GM18867 (cell line): ENCODE measurements around the gene LRRC3.

Experiments used
- ATAC-seq: cut with Tn5 transposase; IDR thresholded peaks from one replicate; pipeline ENCODE4 v1.9.1; 2021; ENCODE audit warnings: mild to moderate bottlenecking, moderate library complexity; ENCODE audit not compliant: unreplicated experiment

LRRC3 gene

DNA sequence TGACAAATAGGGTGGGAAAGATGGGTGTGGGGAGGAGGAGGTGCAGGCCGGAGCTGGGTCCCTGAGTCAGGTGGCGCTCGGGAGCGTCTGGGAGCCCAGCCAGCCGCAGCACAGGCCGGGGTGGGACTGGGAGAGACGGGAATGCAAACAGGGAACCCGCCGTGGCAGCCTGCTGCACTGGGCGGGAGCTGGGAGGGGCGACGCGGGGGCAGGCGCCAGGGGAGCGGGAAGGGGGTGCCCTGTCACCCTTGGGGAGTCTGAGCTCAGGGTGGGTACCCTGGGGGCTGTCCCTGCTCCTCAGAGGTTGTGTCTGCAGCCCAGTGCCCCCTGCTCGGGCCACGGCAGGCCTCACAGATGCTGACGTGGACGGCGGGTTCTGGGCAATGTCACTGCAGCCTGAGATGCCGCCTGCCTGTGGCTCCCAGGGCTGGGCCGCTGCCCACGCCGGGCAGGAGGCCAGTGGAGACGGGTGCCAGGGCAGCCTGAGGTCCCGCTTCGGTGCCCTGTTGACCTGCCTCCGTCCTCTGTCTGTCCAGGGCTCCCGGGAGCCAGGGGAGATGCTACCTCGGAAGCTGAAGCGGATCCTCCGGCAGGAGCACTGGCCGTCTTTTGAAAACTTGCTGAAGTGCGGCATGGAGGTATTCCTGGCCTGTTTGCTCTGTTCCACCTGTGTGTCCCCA, 16.6 kb upstream of the LRRC3 start:
- no peak for ATAC-seq

GRCh38 chr21:44439211-44439600, 16.1 kb upstream of the LRRC3 start:
- no peak for ATAC-seq

DNA sequence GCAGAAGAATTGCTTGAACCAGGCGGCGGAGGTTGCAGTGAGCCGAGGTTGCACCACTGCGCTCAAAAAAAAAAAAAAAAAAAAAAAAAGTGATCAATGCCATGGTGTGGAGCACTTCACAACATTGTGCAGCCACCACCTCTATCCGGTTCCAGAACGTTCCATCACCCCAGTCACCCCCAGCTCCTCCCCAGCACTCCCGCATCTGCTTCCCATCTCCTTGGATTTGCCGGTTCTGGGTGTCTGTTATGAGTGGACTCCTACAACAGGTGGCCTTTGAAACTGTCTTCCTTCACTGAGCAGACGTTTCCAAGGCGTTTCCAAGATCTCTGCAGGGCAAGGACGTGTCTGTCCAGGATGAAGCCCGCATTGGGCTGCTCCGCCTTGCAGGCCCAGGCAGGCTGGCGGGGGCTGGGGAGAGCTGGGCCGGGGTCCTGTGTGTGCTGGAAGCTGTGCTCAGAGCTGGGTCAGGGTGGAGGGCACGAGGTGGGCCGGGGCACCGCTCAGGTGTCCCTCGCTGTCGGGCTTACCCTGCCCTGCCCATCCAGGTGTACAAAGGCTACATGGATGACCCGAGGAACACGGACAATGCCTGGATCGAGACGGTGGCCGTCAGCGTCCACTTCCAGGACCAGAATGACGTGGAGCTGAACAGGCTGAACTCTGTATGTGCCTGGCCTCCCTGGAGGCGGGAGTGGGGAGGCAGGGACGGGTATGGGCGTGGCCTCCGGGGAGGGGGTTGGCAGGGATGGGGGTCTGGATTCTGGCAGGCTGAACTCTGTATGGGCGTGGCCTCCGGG, 14.9 kb upstream of the LRRC3 start:
- no peak for ATAC-seq

DNA sequence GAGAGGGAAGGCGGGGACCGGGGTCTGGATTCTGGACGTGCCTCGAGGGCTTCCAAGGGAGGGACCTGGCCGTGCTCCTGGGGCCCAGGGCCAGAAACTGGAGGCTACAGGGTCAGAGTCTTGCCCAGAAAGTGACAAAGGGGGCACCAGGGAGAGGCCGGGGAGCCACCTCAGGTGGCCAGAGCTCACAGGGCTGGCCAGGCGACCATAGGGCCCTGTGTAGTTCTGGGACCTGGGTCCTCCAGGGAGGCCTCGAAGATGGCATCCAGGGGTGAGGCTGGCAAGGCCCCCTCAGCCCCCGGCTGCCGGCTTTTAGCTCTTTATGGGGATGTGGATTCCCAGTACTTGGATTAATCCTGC, 14.3 kb upstream of the LRRC3 start:
- ATAC-seq = no peak

- ATAC-seq = no peak
These were observed 13.6 kb upstream of the LRRC3 start for GRCh38 chr21:44441581-44442265.

- no peak for ATAC-seq
These were observed 12.8 kb upstream of the LRRC3 start for GRCh38 chr21:44442266-44443125.

DNA sequence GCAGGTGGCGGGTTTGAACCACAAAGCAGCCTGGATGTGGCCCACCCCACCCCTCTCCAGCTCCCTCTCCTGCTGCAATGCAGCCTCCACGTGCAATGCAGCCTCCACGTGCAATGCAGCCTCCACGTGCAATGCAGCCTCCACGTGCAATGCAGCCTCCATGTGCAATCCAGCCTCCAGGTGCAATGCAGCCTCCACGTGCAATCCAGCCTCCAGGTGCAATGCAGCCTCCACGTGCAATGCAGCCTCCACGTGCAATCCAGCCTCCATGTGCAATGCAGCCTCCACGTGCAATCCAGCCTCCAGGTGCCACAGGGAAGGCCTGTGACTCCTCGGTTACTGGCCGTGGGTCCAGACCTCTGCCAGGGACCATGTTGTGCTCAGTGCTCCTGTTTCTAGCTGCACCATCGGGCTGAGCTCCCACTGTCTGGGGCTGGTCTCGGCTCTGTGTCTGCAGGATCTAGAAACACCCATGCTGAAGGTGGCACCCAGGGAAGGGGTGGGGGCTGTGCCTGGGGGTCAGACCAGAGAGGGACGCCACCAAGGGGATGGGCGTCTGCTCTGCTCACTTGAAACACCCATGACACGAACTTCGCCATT, 11.9 kb upstream of the LRRC3 start:
- no peak for ATAC-seq

GRCh38 chr21:44443891-44444285, 11.4 kb upstream of the LRRC3 start:
- no peak for ATAC-seq

DNA sequence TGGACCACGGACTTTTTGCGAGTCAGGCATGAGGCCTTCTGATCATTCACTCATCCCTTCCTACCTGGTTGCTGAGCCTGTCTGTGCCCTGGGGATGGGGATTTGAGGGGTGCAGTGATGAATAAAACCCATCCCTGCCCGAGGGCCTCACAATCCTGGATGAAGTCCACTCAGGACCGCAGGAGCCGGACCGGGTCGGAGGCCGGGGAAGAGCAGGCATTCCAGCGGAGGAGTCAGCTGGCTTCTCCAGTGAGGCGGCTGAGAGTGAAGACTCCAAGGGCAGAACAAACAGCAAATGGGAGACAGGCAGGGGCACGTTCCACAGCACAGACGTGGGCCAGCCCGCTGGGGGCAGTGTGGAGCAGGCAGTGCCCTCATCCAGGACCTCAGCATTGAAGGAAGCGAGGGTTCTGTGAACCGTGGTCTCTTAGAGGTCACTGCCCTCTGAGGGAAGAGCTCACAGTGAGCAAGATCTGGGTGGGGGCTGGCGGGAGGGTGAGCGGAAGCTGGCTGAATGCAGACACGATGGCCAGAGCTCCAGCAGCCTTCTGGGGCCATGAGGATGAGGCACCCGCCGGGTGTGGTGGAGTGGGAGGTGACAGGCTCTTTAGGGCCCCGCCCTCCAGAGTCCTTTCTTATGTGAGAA, 10.9 kb upstream of the LRRC3 start:
- no peak for ATAC-seq

GRCh38 chr21:44445145-44445812, 10.0 kb upstream of the LRRC3 start:
- no peak for ATAC-seq

GRCh38 chr21:44448651-44449131, 6.6 kb upstream of the LRRC3 start:
- ATAC-seq = no peak

GRCh38 chr21:44449473-44450363, 5.6 kb upstream of the LRRC3 start:
- ATAC-seq = no peak

GRCh38 chr21:44450402-44450801, 4.9 kb upstream of the LRRC3 start:
- ATAC-seq = no peak

DNA sequence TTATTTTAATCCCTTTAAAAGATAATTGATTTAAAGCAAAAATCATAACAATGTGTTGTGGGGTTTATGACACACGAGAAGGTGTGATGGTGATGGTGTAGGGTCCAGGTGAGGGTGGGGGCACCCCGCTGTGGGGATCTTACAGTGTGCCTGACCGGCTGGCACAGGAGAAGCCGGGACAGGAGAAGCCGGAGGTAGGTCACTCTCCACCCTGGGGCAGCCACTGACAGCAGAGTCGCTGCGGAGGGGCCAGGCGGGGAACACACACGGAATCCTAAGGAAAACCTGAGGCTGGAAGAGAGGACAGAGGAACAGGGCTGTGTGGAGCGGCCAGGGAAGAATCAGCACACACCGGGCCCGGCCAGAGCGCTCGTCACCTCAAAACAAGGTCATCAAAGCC, 4.3 kb upstream of the LRRC3 start:
- ATAC-seq = no peak

DNA sequence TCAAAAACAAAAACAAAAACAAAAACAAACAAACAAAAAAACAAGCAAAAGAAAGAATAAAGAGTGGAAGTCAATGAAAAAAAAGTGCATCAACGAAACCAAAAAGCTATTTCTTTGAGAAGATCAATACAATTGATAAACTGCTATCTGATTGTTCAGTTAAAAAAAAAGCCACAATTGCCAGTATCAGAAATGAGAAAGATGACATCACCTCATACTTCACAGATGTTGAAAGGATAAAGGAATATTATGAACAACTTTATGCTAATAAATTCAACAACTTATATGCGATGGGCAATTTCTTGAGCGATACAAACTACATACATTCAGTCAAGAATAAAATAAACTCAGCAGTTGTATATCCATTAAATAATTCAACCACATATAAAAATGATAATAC, 2.2 kb upstream of the LRRC3 start:
- ATAC-seq = no peak

DNA sequence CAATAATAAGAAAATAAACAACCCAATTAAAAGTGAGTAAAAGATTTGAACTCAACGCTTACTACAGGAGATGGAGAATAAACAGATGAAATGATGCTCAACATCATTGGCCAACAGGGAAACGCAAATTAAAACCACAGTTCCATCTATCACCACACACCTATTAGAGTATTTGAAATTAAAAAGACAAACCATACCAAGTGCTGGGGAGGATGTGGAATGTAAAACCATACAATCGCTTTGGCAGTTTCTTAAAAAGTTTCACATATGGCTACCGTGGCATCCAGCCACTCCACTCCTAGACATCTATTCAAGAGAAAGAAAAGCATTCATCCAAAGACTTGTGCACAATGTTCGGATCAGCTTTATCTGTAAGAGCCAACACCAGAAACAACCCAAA, 1.3 kb upstream of the LRRC3 start:
- ATAC-seq = no peak

DNA sequence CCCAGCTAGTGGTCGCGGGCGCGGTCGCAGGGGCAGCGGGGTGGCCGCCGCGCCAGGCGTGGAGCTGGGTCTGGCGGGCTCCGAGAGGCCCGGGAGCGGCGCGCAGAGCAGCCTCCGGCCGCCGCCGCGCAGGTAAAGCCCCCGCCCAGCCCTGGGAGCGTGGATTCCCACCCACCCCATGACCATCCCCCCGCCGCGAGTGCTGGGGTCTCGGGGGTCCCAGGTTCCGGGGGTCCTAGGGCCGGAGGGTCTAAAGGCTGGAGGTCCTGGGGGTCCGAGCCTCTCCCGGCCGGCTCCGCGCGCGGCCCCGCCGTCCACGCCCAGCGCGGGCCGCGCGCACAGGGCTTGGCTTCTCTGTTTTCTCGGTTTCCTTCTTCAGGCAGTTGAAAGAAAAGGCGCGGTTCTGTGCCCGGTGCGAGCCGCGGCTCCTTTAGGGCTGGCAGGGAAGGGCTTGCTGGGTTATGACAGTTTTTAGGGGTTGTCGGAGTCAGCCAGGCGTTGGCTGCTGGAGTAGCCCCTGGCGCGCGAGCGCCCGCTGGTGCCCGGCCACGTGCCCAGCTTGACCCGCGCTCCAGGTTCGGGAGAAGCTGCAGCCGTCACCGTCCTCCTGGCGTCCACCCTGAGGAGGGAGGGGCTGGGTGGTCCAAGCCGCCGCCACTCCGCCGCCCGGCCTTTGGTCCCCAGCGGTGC, 359 bp downstream of the LRRC3 start:
- ATAC-seq = no peak
